Measurements from ENCODE around the gene MYO3B.
"Not testable (repeated sequence)": the region's sequence is repeated elsewhere in the genome, so short reads cannot be mapped to it uniquely, and the experiment has no call there.

The MYO3B gene

GRCh38 chr2:170261566-170261965 lies 83.6 kb downstream of the MYO3B start:
- DNase-seq (ENCODE audit: low read depth, low spot score), result no peak

- no peak for DNase-seq (ENCODE audit: low read depth, low spot score)
Observed at GRCh38 chr2:170262343-170262742, 84.4 kb downstream of the MYO3B start.

- no peak for DNase-seq (ENCODE audit: low read depth, low spot score)
Observed at GRCh38 chr2:170262806-170263205, 84.9 kb downstream of the MYO3B start.

GRCh38 chr2:170263728-170264521 lies 86.0 kb downstream of the MYO3B start:
- DNase-seq (ENCODE audit: low read depth, low spot score), result not testable (repeated sequence)

GRCh38 chr2:170264522-170264860 lies 86.5 kb downstream of the MYO3B start:
- no peak for DNase-seq (ENCODE audit: low read depth, low spot score)

- no peak for DNase-seq (ENCODE audit: low read depth, low spot score)
Observed at GRCh38 chr2:170264865-170265264, 86.9 kb downstream of the MYO3B start.

- DNase-seq (ENCODE audit: low read depth, low spot score), result no peak
Observed at GRCh38 chr2:170265321-170265720, 87.4 kb downstream of the MYO3B start.

GRCh38 chr2:170266358-170266757 lies 88.4 kb downstream of the MYO3B start:
- DNase-seq (ENCODE audit: low read depth, low spot score), result no peak

GRCh38 chr2:170267071-170267470 lies 89.1 kb downstream of the MYO3B start:
- no peak for DNase-seq (ENCODE audit: low read depth, low spot score)

GRCh38 chr2:170270278-170270864 lies 92.4 kb downstream of the MYO3B start:
- no peak for DNase-seq (ENCODE audit: low read depth, low spot score)

GRCh38 chr2:170271340-170271739 lies 93.4 kb downstream of the MYO3B start:
- DNase-seq (ENCODE audit: low read depth, low spot score), result peak; percentile 34

- DNase-seq (ENCODE audit: low read depth, low spot score), result no peak
Observed at GRCh38 chr2:170276056-170276455, 98.1 kb downstream of the MYO3B start.

- DNase-seq (ENCODE audit: low read depth, low spot score), result no peak
Observed at GRCh38 chr2:170276925-170277629, 99.1 kb downstream of the MYO3B start.

GRCh38 chr2:170277951-170278350 lies 100.0 kb downstream of the MYO3B start:
- DNase-seq (ENCODE audit: low read depth, low spot score), result no peak

- not testable (repeated sequence) for DNase-seq (ENCODE audit: low read depth, low spot score)
Observed at GRCh38 chr2:170279615-170280014, 101.7 kb downstream of the MYO3B start.

- DNase-seq (ENCODE audit: low read depth, low spot score), result no peak
Observed at GRCh38 chr2:170282851-170283250, 104.9 kb downstream of the MYO3B start.

GRCh38 chr2:170284205-170284604 lies 106.3 kb downstream of the MYO3B start:
- DNase-seq (ENCODE audit: low read depth, low spot score), result no peak

GRCh38 chr2:170288859-170289258 lies 110.9 kb downstream of the MYO3B start:
- DNase-seq (ENCODE audit: low read depth, low spot score), result no peak

GRCh38 chr2:170291474-170291873 lies 113.5 kb downstream of the MYO3B start:
- no peak for DNase-seq (ENCODE audit: low read depth, low spot score)

GRCh38 chr2:170292415-170292814 lies 114.5 kb downstream of the MYO3B start:
- no peak for DNase-seq (ENCODE audit: low read depth, low spot score)

- no peak for DNase-seq (ENCODE audit: low read depth, low spot score)
Observed at GRCh38 chr2:170297496-170297895, 119.5 kb downstream of the MYO3B start.

- no peak for DNase-seq (ENCODE audit: low read depth, low spot score)
Observed at GRCh38 chr2:170298115-170298514, 120.2 kb downstream of the MYO3B start.

Data from astrocyte of the hippocampus (primary cell).